Thyroid gland (tissue), 4 donors: ENCODE data around the gene MRPL43.
A peak's percentile ranks its signal among the peaks of the same experiment; 100 is the strongest.

Source experiments
- CTCF ChIP-seq, 6 experiments: fragments of 200-600 bp in 3 of 6; fragments of 450-650 bp in 3 of 6; sonication (generic) in 3 of 6; IDR thresholded peaks; one replicate each; pipeline ENCODE4 v1.5.1; 2016 to 2019; ENCODE audit warnings: antibody characterized with exemption in 6 of 6, mild to moderate bottlenecking in 2 of 6, inconsistent platforms in 1 of 6, moderate library complexity in 1 of 6
- POLR2A ChIP-seq, 2 donors: fragments of 450-650 bp; IDR thresholded peaks; one replicate each; pipeline ENCODE4 v1.6.1; 2017; ENCODE audit warnings: antibody characterized with exemption in 2 of 2, mild to moderate bottlenecking in 2 of 2, moderate library complexity in 1 of 2

- peak in 5 of 6 experiments; percentile 14 to 71 (median 53) for TF ChIP-seq CTCF (IDR thresholded peaks at IDR 0.05)
- TF ChIP-seq POLR2A (IDR thresholded peaks at IDR 0.05): no peak
These were observed 31.5 kb upstream of the MRPL43 start for GRCh38 chr10:101018600-101019439.
